Activated CD8-positive, alpha-beta memory T cell treated with anti-CD3 and anti-CD28 coated beads for 48 hours (primary cell): ENCODE data around the gene COG4.
A peak's percentile ranks its signal among the peaks of the same experiment; 100 is the strongest.
"Not testable (repeated sequence)": the region's sequence is repeated elsewhere in the genome, so short reads cannot be mapped to it uniquely, and the experiment has no call there.

Source experiments
- DNase-seq, 3 experiments: peaks; one replicate each; pipeline ENCODE4 v3.0.0-alpha.2; 2020; ENCODE audit warnings: low read depth in 2 of 3, low spot score in 2 of 3

COG4 gene

DNA sequence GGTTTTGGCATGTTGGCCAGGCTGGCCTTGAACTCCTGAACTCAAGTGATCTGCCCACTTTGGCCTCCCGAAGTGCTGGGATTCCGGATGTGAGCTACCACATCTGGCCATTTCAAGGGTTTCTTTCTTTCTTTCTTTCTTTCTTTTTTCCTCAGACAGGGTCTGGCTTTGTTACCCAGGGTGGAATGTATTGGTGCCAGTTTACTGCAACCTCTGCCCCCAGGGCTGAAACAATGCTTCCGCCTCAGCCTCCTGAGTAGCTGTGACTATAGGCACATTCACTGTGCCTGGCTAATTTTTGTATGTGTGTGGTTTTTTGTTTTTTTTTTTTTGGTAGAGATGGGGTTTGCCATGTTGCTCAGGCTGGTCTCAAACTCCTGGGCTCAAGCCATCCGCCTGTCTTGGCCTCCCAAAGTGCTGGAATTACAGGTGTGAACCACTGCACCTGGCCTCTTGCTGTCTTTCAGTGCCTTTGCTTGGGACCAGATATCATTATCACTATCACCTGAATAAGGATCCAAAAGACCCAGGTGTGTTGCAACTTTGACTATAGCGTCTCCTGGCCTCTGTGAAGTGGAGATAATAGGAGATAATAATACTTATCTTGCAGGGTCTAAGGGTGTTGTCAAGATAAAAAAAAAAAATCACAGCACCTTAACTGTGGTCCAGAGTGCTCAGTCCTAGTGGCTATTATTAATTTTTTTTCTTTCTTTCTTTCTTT lies 65.7 kb downstream of the COG4 start:
- no peak for DNase-seq

DNA sequence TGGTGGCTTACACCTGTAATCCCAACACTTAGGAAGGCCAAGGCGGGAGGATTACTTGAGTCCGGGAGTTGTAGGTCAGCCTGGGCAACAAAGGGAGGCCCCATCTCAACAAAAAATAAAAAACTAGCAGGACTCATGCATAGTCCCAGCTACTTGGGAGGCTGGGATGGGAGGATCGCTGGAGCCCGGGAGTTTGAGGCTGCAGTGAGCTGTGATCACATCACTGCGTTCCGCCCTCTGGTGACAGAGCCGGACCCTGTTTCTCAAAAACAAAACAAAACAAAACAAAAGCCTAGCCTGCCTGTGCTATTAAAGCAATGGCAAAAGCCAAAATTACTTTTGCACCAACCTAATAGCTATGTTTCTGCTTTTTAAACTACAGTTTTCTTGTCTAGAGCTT lies 67.4 kb downstream of the COG4 start:
- no peak for DNase-seq

DNA sequence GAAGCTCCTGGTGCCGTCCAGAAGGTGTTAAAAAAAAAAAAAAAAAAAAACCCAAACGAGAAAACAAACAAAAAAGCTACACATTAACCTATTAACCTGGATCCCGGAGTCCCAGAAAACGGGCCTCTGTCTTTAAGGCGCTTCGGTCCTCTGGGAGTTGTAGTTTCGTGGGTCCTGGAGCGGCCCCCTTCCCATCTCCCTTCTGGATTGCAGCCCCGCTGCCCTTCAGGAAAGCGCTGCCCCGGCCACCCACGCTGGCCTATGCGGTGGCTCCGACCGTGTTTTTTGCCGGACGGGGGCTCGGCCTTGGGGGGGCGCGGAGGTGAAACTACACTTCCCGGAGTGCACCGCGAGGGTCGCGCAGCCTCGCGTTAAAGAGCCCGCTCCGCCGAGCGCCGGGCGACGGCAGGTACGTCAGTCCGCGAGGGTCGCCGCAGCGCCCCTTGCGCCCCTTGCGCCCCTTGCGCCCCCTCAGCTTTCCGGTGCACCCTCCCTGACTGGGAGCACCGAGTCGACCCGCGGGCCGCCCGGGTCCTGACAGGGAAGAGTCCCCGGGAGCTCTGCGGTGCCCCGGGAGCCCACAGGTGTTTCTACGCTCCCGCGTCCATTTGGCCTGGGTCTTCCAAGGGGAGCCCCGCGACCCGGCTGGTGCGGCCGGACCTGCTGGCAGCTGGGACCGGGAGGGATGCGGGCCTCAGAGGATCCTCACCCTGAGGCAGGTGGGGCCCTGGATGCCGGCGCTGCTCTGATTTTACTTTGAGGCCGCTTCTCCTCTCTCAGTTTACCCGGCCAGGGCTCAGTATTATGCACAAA lies 68.9 kb downstream of the COG4 start, which contains the start of gene FCSK:
Gene FCSK, plus strand, starts transcription at position 374 of the 813 bp plus-strand sequence. CDS start 8,596 bp downstream, outside the sequence.
- peak in 2 of 3 experiments; percentile 49 to 52 for DNase-seq

DNA sequence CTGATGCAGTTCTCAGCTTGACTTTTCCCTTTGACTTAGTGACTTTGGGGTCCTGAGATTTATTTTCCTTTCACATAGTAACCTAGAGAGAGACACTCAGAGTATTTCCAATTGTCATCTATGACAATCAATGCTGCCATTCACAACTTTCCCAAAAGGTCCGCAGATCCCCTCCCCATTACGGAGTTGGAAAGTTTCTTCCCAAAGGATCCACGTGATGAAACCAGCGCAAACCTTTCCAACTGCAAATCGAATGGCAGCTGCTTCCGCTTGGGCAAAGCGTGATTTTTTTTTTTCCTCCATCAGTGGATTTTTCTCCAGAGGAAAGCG lies 69.5 kb downstream of the COG4 start:
- DNase-seq, result no peak

DNA sequence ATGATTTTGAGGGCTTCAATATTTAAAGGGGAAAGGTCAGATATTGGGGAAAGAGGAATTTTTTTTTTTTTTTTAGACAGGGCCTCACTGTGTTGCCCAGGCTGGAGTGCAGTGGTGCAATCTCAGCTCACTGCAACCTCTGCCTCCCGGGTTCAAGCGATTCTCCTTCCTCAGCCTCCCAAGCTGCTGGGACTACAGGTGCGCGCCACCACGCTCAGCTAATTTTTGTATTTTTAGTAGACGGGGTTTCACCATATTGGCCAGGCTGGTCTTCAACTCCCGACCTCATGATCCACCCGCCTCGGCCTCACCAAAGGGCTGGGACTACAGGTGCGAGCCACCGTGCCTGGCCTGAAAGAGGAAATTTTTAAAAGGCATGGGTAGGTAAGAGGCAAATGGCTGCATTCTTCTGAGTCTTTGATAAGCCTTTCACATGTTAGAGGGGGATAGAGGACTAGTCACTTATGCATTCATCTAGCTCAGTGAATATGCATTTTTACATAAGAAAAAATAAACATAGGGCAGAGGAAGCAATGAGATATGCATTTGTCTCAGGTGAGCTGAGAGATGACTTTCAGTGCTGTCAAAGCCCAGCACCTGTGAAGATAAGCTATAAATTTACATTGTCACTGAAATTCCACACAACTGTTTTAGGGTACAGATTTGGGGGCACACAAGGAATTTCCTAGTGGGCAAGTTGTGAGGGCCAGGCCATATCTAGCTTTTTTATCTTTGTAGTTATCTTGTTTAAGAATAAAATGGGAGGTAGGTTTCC lies 70.0 kb downstream of the COG4 start:
- no peak for DNase-seq

DNA sequence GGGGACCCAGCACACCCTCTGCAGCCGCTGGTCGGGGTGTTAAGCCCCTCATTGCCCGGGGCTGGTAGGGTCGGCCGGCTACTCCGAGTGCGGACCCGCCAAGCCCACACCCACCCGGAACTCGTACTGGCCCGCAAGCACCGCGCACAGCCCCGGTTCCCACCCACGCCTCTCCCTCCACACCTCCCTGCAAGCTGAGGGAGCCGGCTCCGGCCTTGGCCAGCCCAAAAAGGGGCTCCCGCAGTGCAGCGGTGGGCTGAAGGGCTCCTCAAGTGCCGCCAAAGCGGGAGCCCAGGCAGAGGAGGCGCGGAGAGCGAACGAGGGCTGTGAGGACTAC lies 72.4 kb downstream of the COG4 start:
- DNase-seq, result not testable (repeated sequence)

DNA sequence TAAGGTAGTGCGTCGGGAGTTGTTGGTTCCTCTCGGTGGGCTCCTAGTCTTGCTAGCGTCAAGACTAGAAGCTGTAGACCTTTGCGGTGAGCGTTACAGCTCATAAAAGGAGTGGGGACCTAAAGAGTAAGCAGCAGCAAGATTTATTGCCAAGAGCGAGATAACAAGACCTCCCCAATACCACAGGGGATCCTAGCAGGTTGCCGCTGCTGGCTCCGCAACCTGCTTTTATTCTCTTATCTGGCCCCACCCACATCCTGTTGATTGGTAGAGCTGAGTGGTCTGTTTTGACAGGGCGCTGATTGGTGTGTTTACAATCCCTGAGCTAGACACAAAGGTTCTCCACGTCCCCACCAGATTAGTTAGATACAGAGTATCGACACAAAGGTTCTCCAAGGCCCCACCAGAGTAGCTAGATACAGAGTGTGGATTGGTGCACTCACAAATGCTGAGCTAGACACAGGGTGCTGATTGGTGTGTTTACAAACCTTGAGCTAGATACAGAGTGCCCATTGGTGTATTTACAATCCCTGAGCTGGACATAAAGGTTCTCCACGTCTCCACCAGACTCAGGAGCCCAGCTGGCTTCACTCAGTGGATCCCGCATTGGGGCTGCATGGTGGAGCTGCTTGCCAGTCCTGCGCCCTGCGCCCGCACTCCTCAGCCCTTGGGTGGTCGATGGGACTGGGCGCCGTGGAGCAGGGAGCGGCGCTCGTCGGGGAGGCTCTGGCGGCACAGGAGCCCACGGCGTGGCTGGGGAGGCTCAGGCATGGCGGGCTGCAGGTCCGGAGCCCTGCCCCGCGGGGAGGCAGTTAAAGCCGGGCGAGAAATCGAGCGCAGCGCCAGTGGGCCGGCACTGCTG lies 73.0 kb downstream of the COG4 start:
- not testable (repeated sequence) for DNase-seq

DNA sequence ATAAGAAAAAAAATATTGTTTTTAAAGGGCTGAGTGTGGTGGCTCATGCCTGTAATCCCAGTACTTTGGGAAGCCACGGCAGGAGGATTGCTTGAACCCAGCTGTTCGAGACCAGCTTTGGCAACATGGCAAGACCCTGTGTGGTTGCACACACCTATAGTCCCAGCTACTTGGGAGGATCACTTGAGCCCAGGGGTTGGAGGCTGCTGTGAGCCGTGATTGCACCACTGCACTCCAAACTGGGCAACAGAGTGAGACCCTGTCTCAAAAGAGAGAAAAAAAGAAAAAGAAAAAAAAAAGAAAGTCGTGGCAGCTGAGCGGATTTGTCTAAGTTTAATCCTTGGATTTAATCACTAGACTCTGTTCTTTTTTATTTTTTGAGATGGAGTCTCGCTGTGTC lies 75.3 kb downstream of the COG4 start:
- DNase-seq, result no peak

DNA sequence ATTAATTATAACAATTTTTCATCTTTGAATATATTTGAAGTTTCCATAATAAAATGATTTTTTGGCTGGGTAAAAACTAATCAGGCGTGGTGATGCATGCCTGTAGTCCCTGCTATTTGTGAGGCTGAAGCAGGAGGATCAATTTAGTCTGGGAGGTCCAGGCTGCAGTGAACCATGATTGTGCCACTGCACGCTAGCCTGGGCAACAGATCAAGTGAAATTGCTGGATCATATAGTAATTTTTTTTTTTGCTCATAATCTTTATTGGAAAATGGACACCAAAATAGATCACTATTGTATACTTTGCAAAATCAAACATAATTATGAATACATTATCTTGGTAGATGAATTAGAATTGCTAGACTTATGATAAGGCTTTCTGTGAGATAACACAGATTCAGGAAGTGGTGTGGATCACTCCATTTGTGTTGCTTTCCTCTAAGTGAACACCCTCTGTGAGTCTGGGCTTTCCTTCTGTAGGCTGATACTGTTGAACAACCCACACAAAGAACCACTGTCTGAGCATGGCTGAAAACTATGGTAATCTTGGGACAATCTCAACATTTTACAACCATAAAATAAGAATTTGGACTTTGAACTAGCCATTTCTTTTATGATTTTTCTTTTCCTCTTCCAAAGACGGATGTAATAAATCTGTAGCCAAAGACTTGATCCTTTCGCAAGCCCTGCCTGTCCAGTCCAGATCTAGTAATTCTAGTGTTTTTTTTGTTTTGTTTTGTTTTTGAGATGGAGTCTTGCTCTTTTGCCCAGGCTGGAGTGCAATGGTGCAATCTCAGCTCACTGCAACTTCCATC lies 78.9 kb downstream of the COG4 start:
- no peak for DNase-seq

DNA sequence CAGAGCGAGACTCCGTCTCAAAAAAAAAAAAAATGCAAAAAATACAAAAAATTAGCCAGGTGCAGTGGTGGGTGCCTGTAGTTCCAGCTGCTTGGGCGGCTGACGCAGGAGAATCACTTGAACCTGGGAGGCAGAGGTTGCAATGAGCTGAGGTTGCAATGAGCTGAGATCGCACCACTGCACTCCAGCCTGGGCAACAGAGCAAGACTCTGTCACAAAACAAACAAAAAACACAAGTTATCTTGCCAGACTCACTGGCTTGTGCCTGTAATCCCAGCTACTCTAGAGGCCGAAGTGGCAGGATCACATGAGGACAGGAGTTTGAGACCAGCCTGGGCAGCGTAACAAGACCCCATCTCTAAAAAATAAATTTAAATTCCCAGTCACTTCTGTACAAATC lies 81.0 kb downstream of the COG4 start:
- DNase-seq, result no peak

DNA sequence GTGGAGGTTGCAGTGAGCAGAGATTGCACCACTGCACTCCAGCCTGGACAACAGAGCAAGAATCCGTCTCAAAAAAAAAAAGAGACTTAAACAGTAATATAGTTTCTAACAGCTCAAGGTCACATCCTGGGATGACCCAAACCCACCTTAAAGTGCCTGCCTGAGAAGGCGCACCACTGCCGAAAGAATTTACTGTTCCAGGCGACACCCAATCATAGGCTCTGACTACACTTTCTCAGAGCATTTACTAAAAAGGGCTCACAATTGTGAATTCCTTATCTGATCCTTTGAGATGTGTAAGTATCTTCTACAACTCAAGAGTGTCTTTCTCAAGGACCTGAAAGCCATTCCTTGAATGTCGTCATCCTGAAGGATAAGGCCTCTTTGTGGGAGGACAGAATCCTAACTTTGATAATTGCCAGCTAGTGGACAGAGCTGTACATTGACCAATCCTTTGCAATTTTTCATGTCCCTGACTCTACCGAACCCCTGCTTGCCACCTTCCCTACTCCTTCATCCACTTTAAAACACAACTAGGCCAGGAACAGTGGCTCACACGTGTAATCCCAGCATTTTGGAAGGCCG lies 81.9 kb downstream of the COG4 start:
- DNase-seq, result no peak

DNA sequence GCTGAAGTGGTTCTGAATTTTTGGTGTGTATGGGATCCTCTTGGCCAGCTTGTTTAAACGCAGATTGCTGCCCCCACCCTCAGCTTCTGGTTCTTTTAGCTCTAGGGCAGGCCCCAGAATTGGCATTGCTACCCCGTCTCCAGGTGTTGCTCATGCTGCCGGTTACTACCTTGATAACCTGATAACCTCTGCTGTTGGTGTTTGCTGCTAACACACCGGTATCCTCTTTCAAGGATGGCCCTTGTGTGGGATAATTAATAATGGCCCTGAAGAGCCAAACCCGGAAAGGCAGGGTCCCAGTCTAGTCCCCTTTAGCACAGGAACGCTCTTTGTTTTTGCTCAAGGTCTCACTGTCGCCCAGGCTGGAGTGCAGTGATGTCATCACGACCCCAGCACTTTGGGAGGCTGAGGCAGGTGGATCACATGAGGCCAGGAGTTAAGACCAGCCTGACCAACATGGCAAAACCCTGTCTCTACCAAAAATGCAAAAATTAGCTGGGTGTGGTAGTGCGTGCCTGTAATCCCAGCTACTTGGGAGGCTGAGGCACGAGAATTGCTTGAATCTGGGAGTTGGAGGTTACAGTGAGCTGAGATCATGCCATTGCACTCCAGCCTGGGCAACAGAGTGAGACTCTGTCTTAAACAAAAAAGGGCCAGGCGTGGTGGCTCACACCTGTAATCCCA lies 83.2 kb downstream of the COG4 start:
- DNase-seq, result no peak

DNA sequence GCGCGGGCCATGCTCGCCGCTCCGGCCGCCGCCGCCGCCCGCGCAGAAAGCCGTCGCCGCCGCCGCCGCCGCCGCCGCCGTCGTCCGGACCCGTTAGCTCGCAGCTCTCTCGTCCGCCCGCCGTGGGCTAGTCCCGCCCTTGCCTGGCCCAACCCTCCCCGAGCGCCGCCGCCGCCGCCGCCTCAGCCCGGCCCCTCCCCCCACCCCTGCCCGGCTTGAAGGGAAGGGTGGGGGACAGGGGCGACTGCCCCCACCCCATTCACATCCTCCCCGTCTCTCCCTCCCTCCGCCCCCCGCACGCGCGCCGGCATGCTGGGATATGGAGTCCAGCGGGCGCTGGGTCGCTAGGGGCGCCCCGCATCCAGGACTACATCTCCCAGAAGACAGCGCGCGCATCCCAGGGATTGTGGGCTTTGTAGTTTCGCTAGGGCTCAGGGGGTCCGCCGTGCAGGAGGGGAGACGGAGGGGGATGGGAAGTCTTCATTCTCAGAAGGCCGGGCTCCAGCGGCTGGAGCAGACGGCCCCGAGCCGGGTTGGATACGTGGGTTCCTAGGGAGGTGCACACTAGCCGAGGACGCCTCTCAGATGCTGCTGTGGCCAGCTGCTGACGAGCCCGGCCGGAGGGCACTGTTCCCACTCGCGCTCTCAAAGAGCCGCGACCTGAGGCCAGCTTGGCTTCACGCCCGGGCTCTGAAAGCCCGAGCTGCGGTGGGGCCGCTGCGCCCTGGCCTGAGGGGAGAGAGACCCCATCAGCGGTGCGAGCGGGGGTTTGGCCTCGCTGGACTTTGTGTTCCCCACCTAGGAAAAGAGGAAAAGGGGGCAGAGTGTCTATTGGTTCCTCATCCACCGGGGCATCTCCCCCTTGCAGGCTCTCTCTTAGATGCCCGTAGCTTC lies 84.1 kb downstream of the COG4 start, which contains the start of gene ST3GAL2:
Gene ST3GAL2, minus strand, starts transcription at position 132 of the 894 bp plus-strand sequence. CDS start 40,570 bp downstream, outside the sequence.
- peak; percentile 81 to 89 (median 82) for DNase-seq

DNA sequence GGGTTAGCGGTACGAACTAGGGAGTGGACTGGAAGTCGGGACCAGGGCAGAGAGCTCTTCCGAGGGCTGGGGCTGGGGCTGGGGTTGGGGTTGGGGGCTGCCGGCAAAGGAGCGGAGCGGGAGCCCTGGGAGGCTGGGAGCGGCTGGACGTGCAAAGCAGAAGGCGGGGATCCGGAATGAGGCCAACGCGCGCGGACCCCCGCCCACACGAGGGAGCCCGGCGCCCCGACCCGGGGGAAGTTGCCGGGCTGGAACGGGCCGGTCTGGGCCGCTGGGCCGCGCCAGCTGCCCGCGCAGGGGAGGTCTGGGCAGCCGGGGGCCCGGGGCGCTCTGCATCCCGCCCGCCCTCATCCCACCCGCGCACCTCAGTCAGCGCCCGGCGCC lies 84.8 kb downstream of the COG4 start:
- DNase-seq, result no peak

DNA sequence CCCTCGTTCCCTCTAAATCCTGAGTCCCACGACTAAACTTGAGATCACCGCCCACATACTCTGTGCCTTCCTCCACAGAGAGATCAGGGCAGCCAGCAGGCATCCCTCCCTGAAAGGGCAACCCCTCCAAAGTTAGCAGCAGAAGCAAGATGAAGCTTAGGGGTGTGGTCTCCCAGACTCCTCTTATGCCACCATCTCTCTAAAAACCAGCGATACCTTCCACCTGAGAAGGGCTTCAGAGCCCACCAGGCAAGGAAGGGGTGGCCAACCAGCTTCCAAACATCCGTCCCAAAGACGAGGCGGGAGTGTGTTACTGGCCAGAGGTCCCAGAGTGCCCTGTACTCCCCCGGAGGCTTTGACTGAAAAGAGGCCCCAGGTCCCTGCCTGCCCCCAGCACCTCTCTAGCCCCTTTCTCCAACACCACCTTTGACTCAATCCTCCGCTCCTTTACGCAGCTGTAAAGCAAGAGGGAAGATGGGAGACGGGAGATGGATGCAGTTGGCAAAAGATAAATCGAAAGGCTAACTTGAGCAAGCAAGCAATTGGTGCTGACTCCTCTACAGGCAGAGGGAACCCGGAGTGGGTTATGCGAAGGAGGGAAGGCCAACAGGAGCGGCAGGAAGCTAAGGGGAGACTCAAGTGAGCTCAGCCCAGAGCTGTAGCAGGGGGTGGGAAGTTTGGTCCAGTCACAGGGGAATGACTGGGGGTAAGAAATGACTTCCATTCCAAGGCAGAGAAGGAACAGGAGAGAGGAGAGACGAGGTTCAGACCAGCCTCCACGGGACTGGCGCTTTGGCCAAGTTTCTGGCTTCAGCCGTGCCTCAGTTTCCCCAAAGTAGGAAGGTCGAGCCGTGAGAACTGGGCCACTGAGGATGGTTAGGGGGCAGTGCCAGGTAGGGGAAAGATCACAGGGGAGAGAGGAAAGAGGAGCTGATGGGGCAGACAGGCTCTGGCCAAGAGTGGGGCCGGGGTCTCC lies 85.5 kb downstream of the COG4 start:
- no peak for DNase-seq

DNA sequence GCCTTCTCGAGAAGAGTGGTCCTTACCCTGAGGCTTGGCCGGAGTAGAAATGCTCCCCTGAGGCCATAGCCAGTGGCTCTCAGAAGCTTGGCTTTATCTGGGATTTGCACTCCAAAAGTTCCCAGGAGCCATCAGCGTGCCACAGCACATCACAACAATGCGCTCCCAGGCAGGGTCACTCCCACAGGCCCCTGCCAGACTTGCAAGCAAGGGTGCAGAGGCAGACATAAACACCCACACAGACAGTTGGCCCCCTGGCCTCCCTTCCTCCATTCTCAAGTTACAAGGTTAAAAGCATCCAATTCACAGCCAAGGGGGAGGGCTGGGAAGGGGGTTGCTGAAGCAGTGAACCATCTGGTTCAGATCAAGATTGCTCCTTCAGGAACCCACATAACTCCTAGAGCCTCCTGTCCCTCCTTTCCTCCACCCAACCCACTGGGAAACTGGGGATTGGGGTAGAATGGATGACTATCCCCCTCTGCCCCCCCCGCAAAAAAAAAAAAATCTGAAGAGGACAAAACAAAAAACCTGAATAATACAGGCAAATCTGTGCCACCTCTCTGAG lies 86.3 kb downstream of the COG4 start:
- no peak for DNase-seq
